ENCODE measurements around the gene PHF1.

PHF1 gene

GRCh38 chr6:33454009-33454946, 43.5 kb downstream of the PHF1 start, which contains the start of gene ZBTB9 (continued):
- TF ChIP-seq PRDM4 (tag by site-specific recombination; IDR thresholded peaks at IDR 0.05) (peak; percentile 16; the same call in 1 of the 2 replicates), ZNF645 (tag by site-specific recombination; IDR thresholded peaks at IDR 0.05) (0 out of 2 replicates have a peak, but pooled peaks have one; percentile 23), ZNF148 (tag by site-specific recombination; IDR thresholded peaks at IDR 0.05; ENCODE audit: borderline replicate concordance) (no peak), ZNF18 (tag by site-specific recombination; IDR thresholded peaks at IDR 0.05) (peak; percentile 43; the same call in 1 of the 2 replicates), ZNF843 (tag by site-specific recombination; IDR thresholded peaks at IDR 0.05) (peak; percentile 65; the same call in 1 of the 2 replicates), ZNF184 (tag by site-specific recombination; IDR thresholded peaks at IDR 0.05) (no peak), ZNF558 (tag by site-specific recombination; IDR thresholded peaks at IDR 0.05) (no peak), ZNF658 (tag by site-specific recombination; IDR thresholded peaks at IDR 0.05) (no peak), ZNF398 (tag by site-specific recombination; IDR thresholded peaks at IDR 0.05) (peak; percentile 68), ZNF473 (tag by site-specific recombination; IDR thresholded peaks at IDR 0.05) (no peak), ZNF138 (tag by site-specific recombination; IDR thresholded peaks at IDR 0.05; ENCODE audit: borderline replicate concordance) (no peak), ZNF670 (tag by site-specific recombination; IDR thresholded peaks at IDR 0.05; ENCODE audit: low read depth) (no peak), GLI2 (tag by site-specific recombination; IDR thresholded peaks at IDR 0.05; ENCODE audit: borderline replicate concordance, low read depth) (no peak), ZNF280C (tag by site-specific recombination; IDR thresholded peaks at IDR 0.05) (no peak), ZNF629 (tag by site-specific recombination; IDR thresholded peaks at IDR 0.05) (0 out of 2 replicates have a peak, but pooled peaks have one; percentile 53), ZNF530 (tag by site-specific recombination; IDR thresholded peaks at IDR 0.05; ENCODE audit: low read depth) (no peak), ZNF621 (tag by site-specific recombination; IDR thresholded peaks at IDR 0.05) (no peak), ZNF174 (tag by site-specific recombination; IDR thresholded peaks at IDR 0.05) (no peak), ZNF701 (tag by site-specific recombination; IDR thresholded peaks at IDR 0.05) (no peak), ZBTB21 (tag by site-specific recombination; IDR thresholded peaks at IDR 0.05) (no peak), ZNF837 (tag by site-specific recombination; IDR thresholded peaks at IDR 0.05) (no peak), HOXC10 (CRISPR knock-in tag; IDR thresholded peaks at IDR 0.05) (no peak), BCL11A (tag by site-specific recombination; IDR thresholded peaks at IDR 0.05; ENCODE audit: low read depth) (no peak), ZBTB20 (tag by site-specific recombination; IDR thresholded peaks at IDR 0.05) (peak; percentile 94), ZNF776 (tag by site-specific recombination; IDR thresholded peaks at IDR 0.05; ENCODE audit: borderline replicate concordance) (no peak), ZNF362 (tag by site-specific recombination; IDR thresholded peaks at IDR 0.05) (no peak)
